Stomach (tissue), 9 donors: ENCODE data around the gene PALM2AKAP2. TPM values are rescaled to one million over a fixed set of nuclear protein-coding genes. Genes with fewer than 3 reads are reported as not detected.

Source experiments
- DNase-seq, 2 donors: peaks; one replicate each; pipeline versions ENCODE4 v3.0.0 to v3.0.0-alpha.2; 2013 to 2019
- H3K27ac ChIP-seq, 5 donors: fragments of 200-600 bp in 4 of 5; sonication (generic) in 4 of 5; one replicate each; pipeline ENCODE4 v1.5.1; 2013 to 2019; ENCODE audit warnings: mild to moderate bottlenecking in 1 of 5, moderate library complexity in 1 of 5
- H3K27me3 ChIP-seq, 3 donors: fragments of 200-600 bp; sonication (generic); one replicate each; pipeline ENCODE4 v1.5.1; 2017 to 2019; ENCODE audit warnings: mixed run types in 1 of 3
- H3K36me3 ChIP-seq, 4 donors: fragments of 200-600 bp; sonication (generic); 1 replicate in 3 of 4; 2 replicates in 1 of 4; pipeline ENCODE4 v1.5.1; 2016 to 2019
- H3K4me1 ChIP-seq, 4 donors: fragments of 200-600 bp; sonication (generic); one replicate each; pipeline ENCODE4 v1.5.1; 2016 to 2019
- H3K4me3 ChIP-seq, 4 donors: fragments of 200-600 bp; sonication (generic) in 3 of 4; one replicate each; pipeline ENCODE4 v1.5.1; 2016 to 2019; ENCODE audit warnings: mild to moderate bottlenecking in 1 of 4
- H3K9me3 ChIP-seq, 4 donors: fragments of 200-600 bp; sonication (generic); one replicate each; pipeline ENCODE4 v1.5.1; 2016 to 2019
- EP300 ChIP-seq: sonication (generic); formaldehyde crosslinking; IDR thresholded peaks from one replicate; pipeline ENCODE4 v1.6.1; 2017; ENCODE audit warnings: antibody characterized with exemption
- POLR2A ChIP-seq, 4 donors: fragments of 450-650 bp; IDR thresholded peaks; one replicate each; pipeline ENCODE4 v1.6.1; 2016; ENCODE audit warnings: antibody characterized with exemption in 4 of 4, control low read depth in 2 of 4, mild to moderate bottlenecking in 1 of 4, moderate library complexity in 1 of 4
- POLR2AphosphoS5 ChIP-seq, 3 donors: sonication (generic); formaldehyde crosslinking; IDR thresholded peaks; one replicate each; pipeline ENCODE4 v1.6.1; 2016; ENCODE audit warnings: antibody characterized with exemption in 3 of 3
- WGBS, 5 donors: extraction: QIAGEN DNeasy Blood & Tissue Kit in 3 of 5; methylation state at CpG; one replicate each; pipeline versions ENCODE4 v1.1.5 to v1.1.7; 2013 to 2018; 5-methylcytosine and 5-hydroxymethylcytosine counted together
- intact Hi-C: fragments of 100-400 bp; cut with DNase I; formaldehyde crosslinking; loops from one replicate; pipeline ENCODE4 v1.15.1; 2023; ENCODE audit warnings: low total_unique reads
- polyA plus RNA-seq, 3 donors: library from polyadenylated mRNA; stranded (reverse); fragments of 200-250 nt; gene quantifications; one replicate each; pipeline ENCODE4 v1.2.3, GENCODE V29; 2013
- total RNA-seq, 5 donors: library from RNA; depleted of rRNA; stranded (reverse); fragments of >200 nt; gene quantifications; one replicate each; pipeline versions ENCODE4 v1.1.0 to v1.2.3, GENCODE V29; 2014 to 2016
- TF ChIP-seq, protein P1 (sequence below), 7 experiments: fragments of 450-650 bp in 4 of 7; fragments of 200-600 bp in 3 of 7; sonication (generic) in 3 of 7; IDR thresholded peaks; one replicate each; pipeline ENCODE4 v1.5.1; 2016 to 2019; ENCODE audit warnings: antibody characterized with exemption in 7 of 7, control low read depth in 2 of 7, mild to moderate bottlenecking in 1 of 7
- donor health status: healthy with polysubstance abuse.
- donor health status: Bipolar disorder and iron deficiency.
- donor health status: healthy.

The PALM2AKAP2 gene
- total and polyA plus RNA-seq, 8 donors = 0.05 to 6.2 (median 1.3) TPM; not detected in 3

- Histone ChIP-seq H3K4me1 (peaks cover 0 to 3% (median 1%) of the 10 kb centered on the region in 4 donors), H3K9me3 (no peaks in the 10 kb centered on the region), H3K27me3 (peaks cover 0 to 24% (median 6%) of the 10 kb centered on the region in 3 donors), H3K4me3 (no peak overlapping the region), H3K36me3 (no peaks in the 10 kb centered on the region), H3K27ac (no peak overlapping the region)
- peak in 1 of 3 donors; percentile 8 for TF ChIP-seq POLR2AphosphoS5 (IDR thresholded peaks at IDR 0.05)
- TF ChIP-seq, protein P1, sequence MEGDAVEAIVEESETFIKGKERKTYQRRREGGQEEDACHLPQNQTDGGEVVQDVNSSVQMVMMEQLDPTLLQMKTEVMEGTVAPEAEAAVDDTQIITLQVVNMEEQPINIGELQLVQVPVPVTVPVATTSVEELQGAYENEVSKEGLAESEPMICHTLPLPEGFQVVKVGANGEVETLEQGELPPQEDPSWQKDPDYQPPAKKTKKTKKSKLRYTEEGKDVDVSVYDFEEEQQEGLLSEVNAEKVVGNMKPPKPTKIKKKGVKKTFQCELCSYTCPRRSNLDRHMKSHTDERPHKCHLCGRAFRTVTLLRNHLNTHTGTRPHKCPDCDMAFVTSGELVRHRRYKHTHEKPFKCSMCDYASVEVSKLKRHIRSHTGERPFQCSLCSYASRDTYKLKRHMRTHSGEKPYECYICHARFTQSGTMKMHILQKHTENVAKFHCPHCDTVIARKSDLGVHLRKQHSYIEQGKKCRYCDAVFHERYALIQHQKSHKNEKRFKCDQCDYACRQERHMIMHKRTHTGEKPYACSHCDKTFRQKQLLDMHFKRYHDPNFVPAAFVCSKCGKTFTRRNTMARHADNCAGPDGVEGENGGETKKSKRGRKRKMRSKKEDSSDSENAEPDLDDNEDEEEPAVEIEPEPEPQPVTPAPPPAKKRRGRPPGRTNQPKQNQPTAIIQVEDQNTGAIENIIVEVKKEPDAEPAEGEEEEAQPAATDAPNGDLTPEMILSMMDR (IDR thresholded peaks at IDR 0.05) = no peak
- intact Hi-C loops = no loop called here
- DNase-seq = no peak
- 73 to 92% (median 86%) methylated on average over 2 of the region's 2 CpGs for WGBS, 5 donors
Observed at GRCh38 chr9:109766351-109766750, 13.6 kb upstream of the PALM2AKAP2 start.

GRCh38 chr9:109767404-109767803, 12.6 kb upstream of the PALM2AKAP2 start:
- no peak for DNase-seq
- no peaks in the 10 kb centered on the region for H3K9me3 ChIP-seq
- peaks cover 0 to 32% (median 6%) of the 10 kb centered on the region in 3 donors for H3K27me3 ChIP-seq
- TF ChIP-seq EP300 (no peak), POLR2AphosphoS5 (IDR thresholded peaks at IDR 0.05) (no peak), POLR2A (IDR thresholded peaks at IDR 0.05) (no peak)
- TF ChIP-seq, protein P1 (IDR thresholded peaks at IDR 0.05) = no peak
- WGBS, 5 donors = 14 to 32% (median 21%) methylated on average over 4 of the region's 4 CpGs
- H3K4me1 ChIP-seq = peaks cover 0 to 14% (median 6%) of the 10 kb centered on the region in 4 donors
- intact Hi-C loops = no loop called here
- H3K27ac ChIP-seq = no peak overlapping the region
- no peak overlapping the region for H3K4me3 ChIP-seq
- H3K36me3 ChIP-seq = no peaks in the 10 kb centered on the region

DNA sequence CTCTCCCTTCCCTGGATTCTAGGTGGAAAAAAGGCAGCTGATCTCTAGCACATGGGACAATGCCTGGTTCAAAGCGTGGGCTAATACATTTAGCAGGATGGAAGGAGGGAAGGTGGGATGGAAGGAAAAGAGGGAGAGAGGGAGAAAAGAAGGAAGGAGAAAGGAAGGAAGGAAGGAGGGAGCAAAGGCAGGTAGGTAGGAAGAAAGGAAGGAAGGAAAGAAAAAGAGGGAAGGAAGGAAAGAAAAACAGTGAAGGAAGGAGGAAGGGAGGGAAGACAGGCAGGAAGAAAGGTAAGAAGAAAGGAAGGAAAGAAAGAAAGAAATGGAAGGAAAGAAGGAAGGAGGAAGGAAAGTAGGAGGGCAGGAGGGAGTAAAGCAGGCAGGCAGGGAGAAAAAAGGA, 12.2 kb upstream of the PALM2AKAP2 start:
- H3K4me1 ChIP-seq = peaks cover 0 to 16% (median 6%) of the 10 kb centered on the region in 4 donors
- intact Hi-C loops = no loop called here
- H3K36me3 ChIP-seq = no peaks in the 10 kb centered on the region
- no peak overlapping the region for H3K4me3 ChIP-seq
- no peaks in the 10 kb centered on the region for H3K9me3 ChIP-seq
- DNase-seq = no peak
- WGBS, 5 donors = 52 to 79% (median 68%) methylated on average over 1 of the region's 1 CpG
- TF ChIP-seq EP300 (no peak), POLR2A (IDR thresholded peaks at IDR 0.05) (no peak), POLR2AphosphoS5 (IDR thresholded peaks at IDR 0.05) (no peak)
- TF ChIP-seq, protein P1 (IDR thresholded peaks at IDR 0.05) = no peak
- peaks cover 0 to 32% (median 6%) of the 10 kb centered on the region in 3 donors for H3K27me3 ChIP-seq
- H3K27ac ChIP-seq = no peak overlapping the region

- no peak overlapping the region for H3K4me3 ChIP-seq
- peaks cover 0 to 16% (median 6%) of the 10 kb centered on the region in 4 donors for H3K4me1 ChIP-seq
- no peak for DNase-seq
- H3K9me3 ChIP-seq = no peaks in the 10 kb centered on the region
- intact Hi-C loops = no loop called here
- 19 to 34% (median 28%) methylated on average over 2 of the region's 2 CpGs for WGBS, 5 donors
- H3K27me3 ChIP-seq = peaks cover 0 to 24% (median 6%) of the 10 kb centered on the region in 3 donors
- TF ChIP-seq EP300 (no peak), POLR2AphosphoS5 (IDR thresholded peaks at IDR 0.05) (no peak), POLR2A (IDR thresholded peaks at IDR 0.05) (no peak)
- TF ChIP-seq, protein P1 (IDR thresholded peaks at IDR 0.05) = no peak
- no peak overlapping the region for H3K27ac ChIP-seq
- no peaks in the 10 kb centered on the region for H3K36me3 ChIP-seq
Observed at GRCh38 chr9:109769250-109769649, 10.7 kb upstream of the PALM2AKAP2 start.
